Measurements from ENCODE around the gene ADAMTS18.

DNA sequence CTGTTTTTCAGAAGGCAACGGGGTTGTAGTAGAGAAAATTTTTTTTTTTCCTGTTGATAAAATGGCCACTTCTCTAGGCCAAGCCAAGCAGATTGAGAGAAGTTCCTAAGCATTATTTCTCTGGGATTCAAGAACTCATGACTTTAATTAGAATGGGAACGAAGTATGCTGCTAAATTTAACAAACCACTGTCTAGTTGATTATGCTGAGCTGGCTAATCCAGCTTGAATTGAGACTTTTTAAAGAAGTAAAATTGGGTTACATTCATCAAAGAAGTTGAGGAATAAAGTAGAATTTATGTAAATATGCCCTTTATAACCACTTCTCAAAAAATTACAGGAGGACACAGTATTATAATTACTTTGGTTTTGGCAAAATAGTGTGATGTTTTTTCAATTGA is 152.5 kb downstream of the ADAMTS18 start:
- TF ChIP-seq, protein P1, sequence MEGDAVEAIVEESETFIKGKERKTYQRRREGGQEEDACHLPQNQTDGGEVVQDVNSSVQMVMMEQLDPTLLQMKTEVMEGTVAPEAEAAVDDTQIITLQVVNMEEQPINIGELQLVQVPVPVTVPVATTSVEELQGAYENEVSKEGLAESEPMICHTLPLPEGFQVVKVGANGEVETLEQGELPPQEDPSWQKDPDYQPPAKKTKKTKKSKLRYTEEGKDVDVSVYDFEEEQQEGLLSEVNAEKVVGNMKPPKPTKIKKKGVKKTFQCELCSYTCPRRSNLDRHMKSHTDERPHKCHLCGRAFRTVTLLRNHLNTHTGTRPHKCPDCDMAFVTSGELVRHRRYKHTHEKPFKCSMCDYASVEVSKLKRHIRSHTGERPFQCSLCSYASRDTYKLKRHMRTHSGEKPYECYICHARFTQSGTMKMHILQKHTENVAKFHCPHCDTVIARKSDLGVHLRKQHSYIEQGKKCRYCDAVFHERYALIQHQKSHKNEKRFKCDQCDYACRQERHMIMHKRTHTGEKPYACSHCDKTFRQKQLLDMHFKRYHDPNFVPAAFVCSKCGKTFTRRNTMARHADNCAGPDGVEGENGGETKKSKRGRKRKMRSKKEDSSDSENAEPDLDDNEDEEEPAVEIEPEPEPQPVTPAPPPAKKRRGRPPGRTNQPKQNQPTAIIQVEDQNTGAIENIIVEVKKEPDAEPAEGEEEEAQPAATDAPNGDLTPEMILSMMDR (IDR thresholded peaks at IDR 0.05; ENCODE audit: control extremely low read depth in 1 of 3, insufficient read depth in 1 of 3, low read depth in 1 of 3, low read length in 3 of 3): no peak
- TF ChIP-seq EGR1 (IDR thresholded peaks at IDR 0.05; ENCODE audit: borderline replicate concordance, low read depth, low read length): no peak

All from H1 (cell line).